ENCODE data around the gene SH3YL1.

- TF ChIP-seq CTCF (IDR thresholded peaks at IDR 0.05; ENCODE audit: low read length), result no peak
- TF ChIP-seq EZH2 (optimal IDR thresholded peaks at IDR 0.05; ENCODE audit: low read depth, low read length), result no peak
- TF ChIP-seq EZH2phosphoT487 (IDR thresholded peaks at IDR 0.05; ENCODE audit: low read length), result no peak
Measured at GRCh38 chr2:288758-289361, 25.0 kb upstream of the SH3YL1 start.

Measured in MM.1S (cell line).